ENCODE data around the gene EPHB1. TPM values are rescaled to one million over a fixed set of nuclear protein-coding genes. Genes with fewer than 3 reads are reported as not detected.

Gene EPHB1
- total RNA-seq, 1 experiment from 2014 or later: 0.11 TPM

DNA sequence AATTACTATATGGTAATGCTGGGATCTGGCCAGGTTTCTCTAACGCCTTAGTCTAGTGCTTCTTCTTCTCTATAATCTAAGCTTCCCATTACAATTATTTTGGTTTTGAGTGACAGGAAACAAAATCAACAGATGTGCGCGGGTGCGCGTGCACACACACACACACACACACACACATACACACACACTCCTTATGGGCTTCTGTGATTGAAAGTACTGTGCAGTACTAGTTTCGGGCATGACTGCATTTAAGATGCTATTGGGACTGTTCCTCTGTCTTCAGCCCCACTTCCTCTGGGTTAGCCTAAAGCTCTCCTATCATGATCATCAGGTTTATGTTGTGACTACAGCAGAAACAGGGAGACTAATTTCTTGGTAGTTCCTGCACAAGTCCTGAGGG is 32.2 kb downstream of the EPHB1 start:
- no peak for TF ChIP-seq EZH2 (IDR thresholded peaks at IDR 0.05; ENCODE audit: borderline replicate concordance, low read depth, low read length, poor library complexity, severe bottlenecking)
- no peak for TF ChIP-seq CTCF (conservative IDR thresholded peaks at IDR 0.05; ENCODE audit: low read depth, low read length)
- Histone ChIP-seq H3K36me3 (ENCODE audit: insufficient read depth, low read length, poor library complexity, severe bottlenecking) (no peaks in the 10 kb centered on the region), H3K27me3 (replicated peaks; ENCODE audit: insufficient read depth, low read depth, low read length, poor library complexity) (peaks cover 25% of the 10 kb centered on the region), H3K4me3 (ENCODE audit: low read depth, low read length, poor library complexity, severe bottlenecking) (no peak overlapping the region), H3K27ac (ENCODE audit: low read depth, low read length, poor library complexity, severe bottlenecking) (no peak overlapping the region), H3K4me1 (ENCODE audit: insufficient read depth, low read length, poor library complexity, severe bottlenecking) (no peaks in the 10 kb centered on the region), H3K9me3 (ENCODE audit: low read depth, low read length, poor library complexity, severe bottlenecking) (no peaks in the 10 kb centered on the region)
- POLR2A ChIA-PET (ENCODE audit: low non-redundant PET): no interaction called here
- no TSS peak for BruUV-seq (replicated peaks)
- no peak for DNase-seq (ENCODE audit: low spot score)
- CTCF ChIA-PET: no interaction called here
- intact Hi-C loops (cut with micrococcal nuclease; ENCODE audit: unreplicated experiment): no loop called here

DNA sequence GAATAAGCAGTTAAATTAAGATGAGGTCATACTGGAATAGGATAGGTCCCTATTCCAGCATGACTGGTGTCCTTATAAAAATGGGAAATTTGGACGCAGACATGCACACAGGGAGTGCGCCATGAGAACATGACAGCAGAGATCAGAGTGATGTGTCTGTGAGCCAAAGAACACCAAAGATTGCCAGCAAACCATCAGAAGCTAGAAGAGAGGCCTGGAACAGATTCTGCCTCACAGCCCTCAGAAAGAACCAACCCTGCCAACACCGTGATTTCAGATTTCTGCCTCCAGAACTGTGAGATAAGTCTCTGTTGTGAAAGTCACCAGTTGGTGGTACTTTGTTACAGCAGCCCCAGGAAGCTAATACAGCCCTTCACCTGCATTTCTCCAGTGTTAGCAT is 34.7 kb downstream of the EPHB1 start:
- BruUV-seq (replicated peaks): no TSS peak
- CTCF ChIA-PET: no interaction called here

GRCh38 chr3:134832585-134832984 is 37.5 kb downstream of the EPHB1 start:
- Histone ChIP-seq H3K4me3 (ENCODE audit: low read depth, low read length, poor library complexity, severe bottlenecking) (no peak overlapping the region), H3K27ac (ENCODE audit: low read depth, low read length, poor library complexity, severe bottlenecking) (no peak overlapping the region), H3K9me3 (ENCODE audit: low read depth, low read length, poor library complexity, severe bottlenecking) (no peaks in the 10 kb centered on the region), H3K36me3 (ENCODE audit: insufficient read depth, low read length, poor library complexity, severe bottlenecking) (no peaks in the 10 kb centered on the region), H3K4me1 (ENCODE audit: insufficient read depth, low read length, poor library complexity, severe bottlenecking) (no peaks in the 10 kb centered on the region), H3K27me3 (replicated peaks; ENCODE audit: insufficient read depth, low read depth, low read length, poor library complexity) (peaks cover 14% of the 10 kb centered on the region)
- ChIA-PET POLR2A (ENCODE audit: low non-redundant PET) (no interaction called here), CTCF (no interaction called here)
- intact Hi-C loops (cut with micrococcal nuclease; ENCODE audit: unreplicated experiment): no loop called here
- TF ChIP-seq EZH2 (IDR thresholded peaks at IDR 0.05; ENCODE audit: borderline replicate concordance, low read depth, low read length, poor library complexity, severe bottlenecking) (no peak), CTCF (conservative IDR thresholded peaks at IDR 0.05; ENCODE audit: low read depth, low read length) (no peak)
- no TSS peak for BruUV-seq (replicated peaks)
- no peak for DNase-seq (ENCODE audit: low spot score)

More for the DNA sequence above, 34.7 kb downstream of the EPHB1 start:
- H3K4me3 ChIP-seq (ENCODE audit: low read depth, low read length, poor library complexity, severe bottlenecking): no peak overlapping the region
- no peaks in the 10 kb centered on the region for H3K36me3 ChIP-seq (ENCODE audit: insufficient read depth, low read length, poor library complexity, severe bottlenecking)
- intact Hi-C loops (cut with micrococcal nuclease; ENCODE audit: unreplicated experiment): no loop called here
- POLR2A ChIA-PET (ENCODE audit: low non-redundant PET): no interaction called here
- H3K27me3 ChIP-seq (replicated peaks; ENCODE audit: insufficient read depth, low read depth, low read length, poor library complexity): peaks cover 28% of the 10 kb centered on the region
- DNase-seq (ENCODE audit: low spot score): no peak
- H3K9me3 ChIP-seq (ENCODE audit: low read depth, low read length, poor library complexity, severe bottlenecking): no peaks in the 10 kb centered on the region
- TF ChIP-seq EZH2 (IDR thresholded peaks at IDR 0.05; ENCODE audit: borderline replicate concordance, low read depth, low read length, poor library complexity, severe bottlenecking) (no peak), CTCF (conservative IDR thresholded peaks at IDR 0.05; ENCODE audit: low read depth, low read length) (no peak)
- H3K27ac ChIP-seq (ENCODE audit: low read depth, low read length, poor library complexity, severe bottlenecking): no peak overlapping the region
- H3K4me1 ChIP-seq (ENCODE audit: insufficient read depth, low read length, poor library complexity, severe bottlenecking): no peaks in the 10 kb centered on the region

All from A673 (cell line).